GM23248 (cell line): ENCODE measurements around the gene SLX4IP.

Experiments used
- EZH2 ChIP-seq: fragments of 200-600 bp; sonication (generic); IDR thresholded peaks from 2 replicates; pipeline ENCODE4 v1.6.1; 2018; ENCODE audit warnings: antibody characterized with exemption, mild to moderate bottlenecking; ENCODE audit not compliant: insufficient read depth, poor library complexity, severe bottlenecking
- EZH2phosphoT487 ChIP-seq: fragments of 200-600 bp; sonication (generic); IDR thresholded peaks from 2 replicates; pipeline ENCODE4 v1.6.1; 2018; ENCODE audit warnings: antibody characterized with exemption, moderate library complexity, mild to moderate bottlenecking, low read depth; ENCODE audit not compliant: insufficient read depth

GRCh38 chr20:10633718-10634117, 198.6 kb downstream of the SLX4IP start:
- no peak for TF ChIP-seq EZH2
- no peak for TF ChIP-seq EZH2phosphoT487
